ENCODE data around the gene DOCK2.

GRCh38 chr5:169944922-169945680 is 308.0 kb downstream of the DOCK2 start:
- TF ChIP-seq CTBP1 (IDR thresholded peaks at IDR 0.05; ENCODE audit: borderline replicate concordance) (no peak), ZBTB5 (IDR thresholded peaks at IDR 0.05) (no peak), HDAC6 (IDR thresholded peaks at IDR 0.05; ENCODE audit: low read depth, low read length) (no peak), MYC (IDR thresholded peaks at IDR 0.05; ENCODE audit: low read depth, low read length) (no peak), MYC (CRISPR knock-in tag; IDR thresholded peaks at IDR 0.05; ENCODE audit: borderline replicate concordance, low read depth) (no peak), NRF1 (conservative IDR thresholded peaks at IDR 0.05 in 1 of 2, IDR thresholded peaks at IDR 0.05 in 1 of 2) (no peak)
- TF ChIP-seq, protein P1, sequence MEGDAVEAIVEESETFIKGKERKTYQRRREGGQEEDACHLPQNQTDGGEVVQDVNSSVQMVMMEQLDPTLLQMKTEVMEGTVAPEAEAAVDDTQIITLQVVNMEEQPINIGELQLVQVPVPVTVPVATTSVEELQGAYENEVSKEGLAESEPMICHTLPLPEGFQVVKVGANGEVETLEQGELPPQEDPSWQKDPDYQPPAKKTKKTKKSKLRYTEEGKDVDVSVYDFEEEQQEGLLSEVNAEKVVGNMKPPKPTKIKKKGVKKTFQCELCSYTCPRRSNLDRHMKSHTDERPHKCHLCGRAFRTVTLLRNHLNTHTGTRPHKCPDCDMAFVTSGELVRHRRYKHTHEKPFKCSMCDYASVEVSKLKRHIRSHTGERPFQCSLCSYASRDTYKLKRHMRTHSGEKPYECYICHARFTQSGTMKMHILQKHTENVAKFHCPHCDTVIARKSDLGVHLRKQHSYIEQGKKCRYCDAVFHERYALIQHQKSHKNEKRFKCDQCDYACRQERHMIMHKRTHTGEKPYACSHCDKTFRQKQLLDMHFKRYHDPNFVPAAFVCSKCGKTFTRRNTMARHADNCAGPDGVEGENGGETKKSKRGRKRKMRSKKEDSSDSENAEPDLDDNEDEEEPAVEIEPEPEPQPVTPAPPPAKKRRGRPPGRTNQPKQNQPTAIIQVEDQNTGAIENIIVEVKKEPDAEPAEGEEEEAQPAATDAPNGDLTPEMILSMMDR (IDR thresholded peaks at IDR 0.05 in 2 of 3, conservative IDR thresholded peaks at IDR 0.05 in 1 of 3; ENCODE audit: insufficient read depth in 2 of 3, low read depth in 1 of 3, low read length in 3 of 3) = no peak

All from K562 (cell line).